Lung (tissue), 12 donors: ENCODE results near the gene URB2. TPM values are rescaled to one million over a fixed set of nuclear protein-coding genes. Genes with fewer than 3 reads are reported as not detected.

Experiments used
- ATAC-seq: fragments of 200-7000 bp; cut with Tn5 transposase; one replicate; pipeline ENCODE4 v1.9.1; 2020; ENCODE audit warnings: moderate number of reproducible peaks; ENCODE audit not compliant: insufficient read depth, low FRiP score
- DNase-seq, 3 donors: peaks; one replicate each; pipeline ENCODE4 v3.0.0-alpha.2; 2013 to 2017
- H3K27ac ChIP-seq, 2 donors: one replicate each; pipeline ENCODE4 v1.5.1; 2013; ENCODE audit warnings: mild to moderate bottlenecking in 2 of 2, moderate library complexity in 2 of 2, control low read depth in 1 of 2, inconsistent platforms in 1 of 2, low read depth in 1 of 2, low read length in 1 of 2
- H3K27me3 ChIP-seq, 3 donors: one replicate each; pipeline ENCODE4 v1.5.1; 2013; ENCODE audit warnings: low read length in 2 of 3; ENCODE audit not compliant: control insufficient read depth in 3 of 3, insufficient read depth in 3 of 3
- H3K36me3 ChIP-seq, 4 donors: one replicate each; pipeline ENCODE4 v1.5.1; 2013; ENCODE audit warnings: low read length in 4 of 4, mild to moderate bottlenecking in 1 of 4, moderate library complexity in 1 of 4; ENCODE audit not compliant: control insufficient read depth in 4 of 4, insufficient read depth in 4 of 4
- H3K4me1 ChIP-seq, 5 donors: one replicate each; pipeline ENCODE4 v1.5.1; 2013; ENCODE audit warnings: low read length in 5 of 5, mild to moderate bottlenecking in 2 of 5, moderate library complexity in 1 of 5; ENCODE audit not compliant: control insufficient read depth in 5 of 5, insufficient read depth in 5 of 5
- H3K4me3 ChIP-seq: one replicate; pipeline ENCODE4 v1.5.1; 2013; ENCODE audit warnings: mild to moderate bottlenecking, control low read depth, moderate library complexity
- H3K9ac ChIP-seq, 2 donors: one replicate each; pipeline ENCODE4 v1.5.1; 2013; ENCODE audit warnings: low read length in 2 of 2, control low read depth in 1 of 2; ENCODE audit not compliant: insufficient read depth in 1 of 2
- H3K9me3 ChIP-seq, 4 donors: one replicate each; pipeline ENCODE4 v1.5.1; 2013; ENCODE audit warnings: low read length in 3 of 4, mild to moderate bottlenecking in 1 of 4, moderate library complexity in 1 of 4; ENCODE audit not compliant: control insufficient read depth in 4 of 4, insufficient read depth in 3 of 4
- whole genome bisulfite sequencing, 2 donors: extraction: QIAGEN DNeasy Blood & Tissue Kit; methylation state at CpG; one replicate each; pipeline ENCODE4 v1.1.7; 2013; 5-methylcytosine and 5-hydroxymethylcytosine counted together
- polyA plus RNA-seq, 2 donors: library from polyadenylated mRNA; stranded (reverse); fragments of 200-250 nt; gene quantifications; one replicate each; pipeline ENCODE4 v1.2.1, GENCODE V29; 2013
- total RNA-seq, 2 donors: library from RNA; depleted of rRNA in 1 of 2; stranded (reverse); fragments of >200 nt in 1 of 2; gene quantifications; one replicate each; pipeline ENCODE4 v1.2.1, GENCODE V29; 2014 to 2021
- TF ChIP-seq, protein P1 (sequence below): IDR thresholded peaks from 2 replicates; pipeline ENCODE4 v1.5.1; 2012; ENCODE audit warnings: mild to moderate bottlenecking; ENCODE audit errors: control extremely low read depth, extremely low read depth
- donor health status: control.
- donor health status: control.
- donor health status: Bipolar disorder and iron deficiency.
- donor health status: healthy.
- donor health status: DM: yes; HTN: yes; CAD: no.

The URB2 gene
- total and polyA plus RNA-seq, 4 donors: 2.6 to 10.9 (median 6.1) TPM

DNA sequence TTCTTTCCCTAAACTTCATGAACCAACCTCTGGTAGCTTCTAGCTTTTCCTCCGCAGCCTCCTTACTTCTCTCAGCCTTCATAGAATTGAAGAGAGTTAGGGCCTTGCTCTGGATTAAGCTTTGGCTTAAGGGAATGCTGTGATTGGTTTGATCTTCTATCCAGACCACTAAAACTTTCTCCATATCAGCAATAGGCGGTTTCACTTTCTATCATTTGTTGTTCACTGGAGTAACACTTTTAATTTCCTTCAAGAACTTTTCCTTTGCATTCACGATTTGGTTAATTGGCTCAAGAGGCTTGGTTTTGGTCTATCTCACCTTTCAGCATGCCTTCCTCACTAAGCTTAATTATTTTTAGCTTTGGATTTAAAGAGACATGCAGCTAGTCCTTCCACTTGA, 5.1 kb downstream of the URB2 start:
- Histone ChIP-seq H3K9ac (no peak overlapping the region), H3K9me3 (no peaks in the 10 kb centered on the region), H3K36me3 (peaks cover 10 to 14% (median 10%) of the 10 kb centered on the region in 4 donors), H3K27me3 (no peaks in the 10 kb centered on the region), H3K4me3 (no peak overlapping the region), H3K27ac (no peak overlapping the region), H3K4me1 (peaks cover 0 to 12% (median 2%) of the 10 kb centered on the region in 5 donors)
- TF ChIP-seq, protein P1, sequence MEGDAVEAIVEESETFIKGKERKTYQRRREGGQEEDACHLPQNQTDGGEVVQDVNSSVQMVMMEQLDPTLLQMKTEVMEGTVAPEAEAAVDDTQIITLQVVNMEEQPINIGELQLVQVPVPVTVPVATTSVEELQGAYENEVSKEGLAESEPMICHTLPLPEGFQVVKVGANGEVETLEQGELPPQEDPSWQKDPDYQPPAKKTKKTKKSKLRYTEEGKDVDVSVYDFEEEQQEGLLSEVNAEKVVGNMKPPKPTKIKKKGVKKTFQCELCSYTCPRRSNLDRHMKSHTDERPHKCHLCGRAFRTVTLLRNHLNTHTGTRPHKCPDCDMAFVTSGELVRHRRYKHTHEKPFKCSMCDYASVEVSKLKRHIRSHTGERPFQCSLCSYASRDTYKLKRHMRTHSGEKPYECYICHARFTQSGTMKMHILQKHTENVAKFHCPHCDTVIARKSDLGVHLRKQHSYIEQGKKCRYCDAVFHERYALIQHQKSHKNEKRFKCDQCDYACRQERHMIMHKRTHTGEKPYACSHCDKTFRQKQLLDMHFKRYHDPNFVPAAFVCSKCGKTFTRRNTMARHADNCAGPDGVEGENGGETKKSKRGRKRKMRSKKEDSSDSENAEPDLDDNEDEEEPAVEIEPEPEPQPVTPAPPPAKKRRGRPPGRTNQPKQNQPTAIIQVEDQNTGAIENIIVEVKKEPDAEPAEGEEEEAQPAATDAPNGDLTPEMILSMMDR: no peak
- WGBS, 2 donors: 85 to 91% methylated on average over 3 of the region's 3 CpGs
- DNase-seq (no peak), ATAC-seq (no peak)

DNA sequence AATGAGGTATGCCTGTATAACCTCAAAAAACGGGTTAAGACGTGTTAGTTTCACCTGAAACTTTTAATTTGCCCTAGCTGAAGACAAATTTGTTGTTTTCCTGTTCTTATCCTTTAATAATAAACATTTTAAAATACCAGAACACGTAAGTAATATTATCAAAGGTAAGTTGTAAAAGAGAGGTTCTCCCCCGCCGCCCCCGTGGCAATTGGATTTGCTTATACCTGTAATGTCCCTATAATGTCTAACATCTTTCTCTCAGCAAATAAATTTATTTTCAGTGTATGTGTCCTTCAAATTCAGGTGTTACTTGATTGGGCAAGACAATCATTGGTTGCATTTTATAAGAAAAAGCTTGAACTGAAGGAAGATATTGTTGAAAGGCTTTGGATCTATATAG, 5.9 kb downstream of the URB2 start:
- DNase-seq (no peak), ATAC-seq (no peak)
- Histone ChIP-seq H3K9ac (no peak overlapping the region), H3K9me3 (no peaks in the 10 kb centered on the region), H3K27me3 (no peaks in the 10 kb centered on the region), H3K4me3 (no peak overlapping the region), H3K27ac (no peak overlapping the region), H3K4me1 (peaks cover 0 to 5% (median 2%) of the 10 kb centered on the region in 5 donors), H3K36me3 (peaks cover 11 to 22% (median 18%) of the 10 kb centered on the region in 4 donors)
- TF ChIP-seq, protein P1: no peak
- WGBS, 2 donors: 96 to 97% methylated on average over 6 of the region's 6 CpGs

DNA sequence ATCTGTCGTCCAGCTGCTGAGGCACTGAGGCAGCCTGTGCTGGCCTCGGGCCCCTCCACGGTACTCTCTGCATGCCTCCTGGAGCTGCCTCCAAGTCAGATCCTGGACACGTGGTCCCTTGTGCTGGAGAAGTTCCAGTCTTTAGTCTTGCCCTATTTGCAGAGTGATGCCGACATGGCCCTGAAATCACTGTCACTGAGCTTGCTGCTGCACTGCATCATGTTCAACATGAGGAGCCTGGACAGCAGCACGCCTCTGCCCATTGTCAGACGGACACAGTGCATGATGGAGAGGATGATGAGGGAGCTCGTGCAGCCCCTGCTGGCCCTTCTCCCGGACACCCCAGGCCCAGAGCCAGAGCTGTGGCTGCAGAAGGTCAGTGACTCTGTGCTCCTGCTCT, 10.0 kb downstream of the URB2 start:
- Histone ChIP-seq H3K27me3 (no peaks in the 10 kb centered on the region), H3K36me3 (peaks cover 22 to 30% (median 26%) of the 10 kb centered on the region in 4 donors), H3K9me3 (no peaks in the 10 kb centered on the region), H3K9ac (no peak overlapping the region), H3K4me3 (no peak overlapping the region), H3K27ac (no peak overlapping the region), H3K4me1 (no peaks in the 10 kb centered on the region)
- 91 to 93% methylated on average over 9 of the region's 9 CpGs for WGBS, 2 donors
- TF ChIP-seq, protein P1: no peak
- DNase-seq (no peak), ATAC-seq (no peak)

- Histone ChIP-seq H3K27me3 (no peaks in the 10 kb centered on the region), H3K27ac (no peak overlapping the region), H3K9ac (no peak overlapping the region), H3K4me3 (no peak overlapping the region), H3K9me3 (no peaks in the 10 kb centered on the region), H3K4me1 (no peaks in the 10 kb centered on the region), H3K36me3 (peaks cover 24 to 30% (median 26%) of the 10 kb centered on the region in 4 donors)
- TF ChIP-seq, protein P1: no peak
- ATAC-seq (no peak), DNase-seq (no peak)
- WGBS, 2 donors: 92 to 94% methylated on average over 12 of the region's 12 CpGs
Observed at GRCh38 chr1:229637746-229638145, 11.7 kb downstream of the URB2 start.
